Astrocyte (in vitro differentiated cells and primary cell): ENCODE measurements around the gene CPEB3. TPM values are rescaled to one million over a fixed set of nuclear protein-coding genes. Genes with fewer than 3 reads are reported as not detected.

Source experiments
- DNase-seq: peaks from one replicate; pipeline ENCODE4 v3.0.0-alpha.2; 2010; ENCODE audit warnings: low read depth
- FAIRE-seq: peaks from 2 replicates; lab custom pipeline; 2011; peaks lifted over from hg19 to GRCh38; lab: Jason Lieb, UNC
- H2AFZ ChIP-seq: 2 replicates; pipeline ENCODE4 v1.6.0; 2012; ENCODE audit warnings: low read depth, low read length, inconsistent platforms
- H3K27ac ChIP-seq: 2 replicates; pipeline ENCODE4 v1.5.1; 2011; ENCODE audit warnings: low read depth, low read length, inconsistent platforms
- H3K27me3 ChIP-seq: 2 replicates; pipeline ENCODE4 v1.6.0; 2011; ENCODE audit warnings: low read length, inconsistent platforms; ENCODE audit not compliant: insufficient read depth
- H3K36me3 ChIP-seq: 2 replicates; pipeline ENCODE4 v1.5.1; 2011; ENCODE audit warnings: low read length, inconsistent platforms; ENCODE audit not compliant: insufficient read depth
- H3K4me1 ChIP-seq: 2 replicates; pipeline ENCODE4 v1.5.1; 2011; ENCODE audit warnings: low read length, inconsistent platforms; ENCODE audit not compliant: insufficient read depth
- H3K4me2 ChIP-seq: 2 replicates; pipeline ENCODE4 v1.6.0; 2012; ENCODE audit warnings: low read length, inconsistent platforms
- H3K4me3 ChIP-seq: 2 replicates; pipeline ENCODE4 v1.5.1; 2011; ENCODE audit warnings: low read depth, mild to moderate bottlenecking, low read length, inconsistent platforms; ENCODE audit not compliant: insufficient read depth
- H3K79me2 ChIP-seq: 2 replicates; pipeline ENCODE4 v1.6.0; 2012; ENCODE audit warnings: mild to moderate bottlenecking, low read length, inconsistent platforms; ENCODE audit not compliant: insufficient read depth
- H3K9ac ChIP-seq: 2 replicates; pipeline ENCODE4 v1.6.0; 2012; ENCODE audit warnings: mild to moderate bottlenecking, low read length, inconsistent platforms
- H3K9me3 ChIP-seq: 2 replicates; pipeline ENCODE4 v1.5.1; 2012; ENCODE audit warnings: low read depth, mild to moderate bottlenecking, low read length, inconsistent platforms; ENCODE audit not compliant: insufficient read depth
- H4K20me1 ChIP-seq: 2 replicates; pipeline ENCODE4 v1.6.0; 2012; ENCODE audit warnings: low read length, inconsistent platforms; ENCODE audit not compliant: insufficient read depth
- H3K27ac Mint-ChIP-seq: one replicate; pipeline ENCODE4 v1.8.0; 2021; ENCODE audit warnings: mild to moderate bottlenecking, mixed read lengths; ENCODE audit not compliant: unreplicated experiment
- H3K27me3 Mint-ChIP-seq: one replicate; pipeline ENCODE4 v1.8.0; 2021; ENCODE audit warnings: low read depth, mixed read lengths; ENCODE audit not compliant: unreplicated experiment
- H3K36me3 Mint-ChIP-seq: one replicate; pipeline ENCODE4 v1.8.0; 2021; ENCODE audit warnings: low read depth, mixed read lengths; ENCODE audit not compliant: unreplicated experiment
- H3K4me1 Mint-ChIP-seq: one replicate; pipeline ENCODE4 v1.8.0; 2021; ENCODE audit warnings: low read depth, mixed read lengths; ENCODE audit not compliant: unreplicated experiment
- H3K4me3 Mint-ChIP-seq: one replicate; pipeline ENCODE4 v1.8.0; 2021; ENCODE audit warnings: mild to moderate bottlenecking, moderate library complexity, mixed read lengths; ENCODE audit not compliant: unreplicated experiment
- H3K9me3 Mint-ChIP-seq: one replicate; pipeline ENCODE4 v1.8.0; 2021; ENCODE audit warnings: mild to moderate bottlenecking, mixed read lengths; ENCODE audit not compliant: unreplicated experiment
- CTCF ChIP-seq: IDR thresholded peaks from 2 replicates; pipeline ENCODE4 v1.5.1; 2011; ENCODE audit warnings: low read depth, mild to moderate bottlenecking, inconsistent platforms, low read length, moderate library complexity; ENCODE audit not compliant: insufficient read depth
- EZH2 ChIP-seq: IDR thresholded peaks from 2 replicates; pipeline ENCODE4 v1.6.1; 2012; ENCODE audit warnings: mild to moderate bottlenecking, low read length, inconsistent platforms; ENCODE audit not compliant: insufficient read depth
- total RNA-seq: library from RNA; stranded (reverse); gene quantifications from 2 replicates; pipeline ENCODE4 v1.2.1, GENCODE V29; 2021

CPEB3 gene
- total RNA-seq, 1 donor from 2014 or later = 1.6 TPM

- H3K9me3 ChIP-seq = peaks cover 6% of the 10 kb centered on the region
- no peak for TF ChIP-seq EZH2
- no peak for TF ChIP-seq CTCF
- no peaks in the 10 kb centered on the region for H3K36me3 ChIP-seq
- H3K4me3 ChIP-seq = no peak overlapping the region
- H3K4me2 ChIP-seq = no peak overlapping the region
- DNase-seq (no peak), FAIRE-seq (no peak)
- no peaks in the 10 kb centered on the region for H3K27me3 ChIP-seq
- H3K27ac ChIP-seq = no peak overlapping the region
- Mint-ChIP-seq H3K27ac (no peak overlapping the region), H3K36me3 (peaks cover 6% of the 10 kb centered on the region), H3K27me3 (no peaks in the 10 kb centered on the region), H3K4me1 (no peaks in the 10 kb centered on the region), H3K9me3 (peaks cover 4% of the 10 kb centered on the region), H3K4me3 (no peak overlapping the region)
- H4K20me1 ChIP-seq = no peaks in the 10 kb centered on the region
- H2AFZ ChIP-seq = no peak overlapping the region
- H3K4me1 ChIP-seq = no peaks in the 10 kb centered on the region
- H3K79me2 ChIP-seq = no peaks in the 10 kb centered on the region
- no peak overlapping the region for H3K9ac ChIP-seq
These were observed 126.7 kb downstream of the CPEB3 start for GRCh38 chr10:92164036-92164696.

- no peak overlapping the region for H2AFZ ChIP-seq
- no peak overlapping the region for H3K27ac ChIP-seq
- no peak overlapping the region for H3K27ac Mint-ChIP-seq
- no peaks in the 10 kb centered on the region for H3K27me3 Mint-ChIP-seq
- TF ChIP-seq CTCF (no peak), EZH2 (no peak)
- H3K4me1 Mint-ChIP-seq = no peaks in the 10 kb centered on the region
- H3K27me3 ChIP-seq = no peaks in the 10 kb centered on the region
- no peaks in the 10 kb centered on the region for H3K4me1 ChIP-seq
- FAIRE-seq (no peak), DNase-seq (no peak)
- no peak overlapping the region for H3K4me3 Mint-ChIP-seq
- H3K9ac ChIP-seq = no peak overlapping the region
- peaks cover 4% of the 10 kb centered on the region for H3K9me3 Mint-ChIP-seq
- no peak overlapping the region for H3K4me2 ChIP-seq
- H4K20me1 ChIP-seq = no peaks in the 10 kb centered on the region
- no peaks in the 10 kb centered on the region for H3K79me2 ChIP-seq
- peaks cover 6% of the 10 kb centered on the region for H3K9me3 ChIP-seq
- no peaks in the 10 kb centered on the region for H3K36me3 ChIP-seq
- H3K36me3 Mint-ChIP-seq = peaks cover 6% of the 10 kb centered on the region
- H3K4me3 ChIP-seq = no peak overlapping the region
These were observed 128.3 kb downstream of the CPEB3 start for GRCh38 chr10:92162541-92162940.
